Measurements from ENCODE around the gene PEA15.

Gene PEA15

DNA sequence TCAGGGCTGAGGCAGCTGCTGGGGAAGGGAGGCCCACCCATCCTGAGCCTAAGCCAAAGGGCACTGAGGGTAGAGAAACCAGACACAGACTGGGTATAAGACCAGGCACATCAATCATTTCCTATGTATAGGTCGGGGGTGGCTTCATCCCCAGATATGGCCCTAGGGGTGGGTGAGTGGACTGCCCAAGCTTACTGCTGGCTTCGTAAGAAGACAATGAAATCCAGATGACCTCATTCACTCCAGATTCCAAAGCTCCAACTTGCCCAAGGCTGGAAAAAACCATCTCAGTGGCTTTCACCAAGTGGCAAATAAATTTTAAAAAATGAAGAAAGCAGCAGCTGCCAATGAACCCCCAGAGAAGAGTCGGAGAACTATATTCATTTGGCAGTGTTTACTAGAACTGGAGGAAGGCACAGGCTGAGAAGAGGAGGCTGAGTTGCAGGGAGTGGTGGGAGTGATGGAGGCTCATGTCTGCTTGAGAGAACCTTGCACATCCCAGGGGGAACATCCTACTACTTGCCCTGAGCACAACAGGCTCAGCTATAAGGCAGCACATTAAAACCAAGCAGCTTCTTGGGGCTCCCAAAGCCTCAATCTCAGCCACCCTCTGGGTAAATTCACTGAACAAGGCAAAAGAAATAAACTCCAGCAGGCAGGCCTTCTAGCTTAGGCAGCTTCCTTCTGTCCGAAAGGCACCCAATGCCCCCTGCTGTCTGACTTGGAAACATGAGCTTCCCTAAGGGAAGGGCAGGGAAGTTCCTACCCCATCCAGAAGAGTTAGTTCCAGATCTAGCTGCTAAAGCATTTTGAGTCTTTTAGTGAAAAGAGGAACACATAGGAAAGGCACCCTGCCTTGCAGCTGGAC is 14.1 kb downstream of the PEA15 start:
- DNase-seq = peak; percentile 87
- TF ChIP-seq, protein P1, sequence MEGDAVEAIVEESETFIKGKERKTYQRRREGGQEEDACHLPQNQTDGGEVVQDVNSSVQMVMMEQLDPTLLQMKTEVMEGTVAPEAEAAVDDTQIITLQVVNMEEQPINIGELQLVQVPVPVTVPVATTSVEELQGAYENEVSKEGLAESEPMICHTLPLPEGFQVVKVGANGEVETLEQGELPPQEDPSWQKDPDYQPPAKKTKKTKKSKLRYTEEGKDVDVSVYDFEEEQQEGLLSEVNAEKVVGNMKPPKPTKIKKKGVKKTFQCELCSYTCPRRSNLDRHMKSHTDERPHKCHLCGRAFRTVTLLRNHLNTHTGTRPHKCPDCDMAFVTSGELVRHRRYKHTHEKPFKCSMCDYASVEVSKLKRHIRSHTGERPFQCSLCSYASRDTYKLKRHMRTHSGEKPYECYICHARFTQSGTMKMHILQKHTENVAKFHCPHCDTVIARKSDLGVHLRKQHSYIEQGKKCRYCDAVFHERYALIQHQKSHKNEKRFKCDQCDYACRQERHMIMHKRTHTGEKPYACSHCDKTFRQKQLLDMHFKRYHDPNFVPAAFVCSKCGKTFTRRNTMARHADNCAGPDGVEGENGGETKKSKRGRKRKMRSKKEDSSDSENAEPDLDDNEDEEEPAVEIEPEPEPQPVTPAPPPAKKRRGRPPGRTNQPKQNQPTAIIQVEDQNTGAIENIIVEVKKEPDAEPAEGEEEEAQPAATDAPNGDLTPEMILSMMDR (IDR thresholded peaks at IDR 0.05; ENCODE audit: low read depth, low read length) = peak; percentile 89
- no peaks in the 10 kb centered on the region for H3K9me3 ChIP-seq (ENCODE audit: severe bottlenecking)
- H3K4me3 ChIP-seq (ENCODE audit: low read depth, low read length) = no peak overlapping the region
- peaks cover 97% of the 10 kb centered on the region for H3K36me3 ChIP-seq
- H3K27me3 ChIP-seq (ENCODE audit: insufficient read depth, low read depth, severe bottlenecking) = no peaks in the 10 kb centered on the region
- 0 out of 2 replicates have a peak overlapping the region, but pooled peaks have one; percentile 11 for H3K27ac ChIP-seq

DNA sequence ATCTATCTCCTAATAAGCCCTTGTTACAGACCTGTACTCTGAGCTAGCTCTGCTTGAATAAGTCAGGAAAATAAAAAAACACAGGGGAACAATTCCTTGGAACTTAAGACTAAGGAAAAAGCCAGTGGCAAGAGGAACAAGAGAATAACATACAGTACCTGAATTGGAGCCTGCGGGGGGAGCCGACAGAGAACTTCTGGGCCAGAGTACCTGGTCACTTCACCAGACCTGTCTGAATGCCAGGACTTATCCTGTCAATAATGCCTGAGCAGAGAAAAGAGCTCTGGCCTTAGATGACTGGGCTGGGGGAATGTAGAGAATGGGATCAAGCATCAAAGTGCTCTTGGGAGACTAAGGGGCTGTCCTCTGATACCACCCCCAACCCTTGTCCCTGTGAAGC is 15.1 kb downstream of the PEA15 start:
- H3K9me3 ChIP-seq (ENCODE audit: severe bottlenecking) = no peaks in the 10 kb centered on the region
- no peak overlapping the region for H3K4me3 ChIP-seq (ENCODE audit: low read depth, low read length)
- H3K27me3 ChIP-seq (ENCODE audit: insufficient read depth, low read depth, severe bottlenecking) = no peaks in the 10 kb centered on the region
- H3K36me3 ChIP-seq = peaks cover 97% of the 10 kb centered on the region
- no peak overlapping the region for H3K27ac ChIP-seq
- no peak for DNase-seq
- TF ChIP-seq, protein P1 (IDR thresholded peaks at IDR 0.05; ENCODE audit: low read depth, low read length) = no peak

DNA sequence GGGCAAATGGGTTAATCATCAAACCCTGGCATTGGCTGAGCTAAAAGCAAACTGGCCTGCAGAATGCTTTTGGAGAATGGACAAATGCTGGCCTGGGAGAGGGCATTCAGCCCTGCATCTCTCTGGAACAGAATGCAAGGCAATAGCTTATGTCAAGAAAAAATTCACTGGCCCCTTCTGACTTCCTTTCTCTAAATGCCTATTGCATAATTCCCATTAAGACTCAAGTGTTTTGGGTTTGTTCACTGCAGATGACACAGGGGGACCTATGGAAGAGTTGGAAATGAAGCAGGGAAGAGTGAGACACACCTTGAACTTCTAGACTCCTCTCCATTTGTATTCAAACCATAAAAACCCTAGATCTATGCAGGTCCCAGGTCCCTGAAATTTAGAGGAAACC is 15.9 kb downstream of the PEA15 start:
- Histone ChIP-seq H3K9me3 (ENCODE audit: severe bottlenecking) (no peaks in the 10 kb centered on the region), H3K4me3 (ENCODE audit: low read depth, low read length) (no peak overlapping the region), H3K36me3 (peaks cover 97% of the 10 kb centered on the region), H3K27ac (no peak overlapping the region), H3K27me3 (ENCODE audit: insufficient read depth, low read depth, severe bottlenecking) (no peaks in the 10 kb centered on the region)
- DNase-seq = no peak
- TF ChIP-seq, protein P1 (IDR thresholded peaks at IDR 0.05; ENCODE audit: low read depth, low read length) = no peak

DNA sequence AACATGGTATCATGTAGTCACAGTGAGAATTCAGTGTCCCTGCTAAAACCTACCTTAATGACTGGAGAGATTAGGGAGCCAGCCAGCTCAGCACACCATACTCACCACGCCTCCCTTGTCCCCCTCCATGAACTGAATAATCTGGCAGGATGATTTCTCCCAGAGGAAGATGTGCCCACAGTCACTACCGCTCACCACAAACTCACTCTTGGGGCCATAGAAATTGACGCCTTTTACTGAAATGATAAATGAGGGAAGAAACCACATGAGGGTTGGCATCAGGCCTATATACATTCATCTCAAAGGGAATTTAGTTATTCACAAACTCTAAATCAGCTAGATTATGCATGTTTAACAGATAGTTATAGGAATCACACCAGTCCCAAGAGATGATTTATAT is 17.4 kb downstream of the PEA15 start:
- TF ChIP-seq, protein P1 (IDR thresholded peaks at IDR 0.05; ENCODE audit: low read depth, low read length) = no peak
- H3K4me3 ChIP-seq (ENCODE audit: low read depth, low read length) = no peak overlapping the region
- DNase-seq = no peak

DNA sequence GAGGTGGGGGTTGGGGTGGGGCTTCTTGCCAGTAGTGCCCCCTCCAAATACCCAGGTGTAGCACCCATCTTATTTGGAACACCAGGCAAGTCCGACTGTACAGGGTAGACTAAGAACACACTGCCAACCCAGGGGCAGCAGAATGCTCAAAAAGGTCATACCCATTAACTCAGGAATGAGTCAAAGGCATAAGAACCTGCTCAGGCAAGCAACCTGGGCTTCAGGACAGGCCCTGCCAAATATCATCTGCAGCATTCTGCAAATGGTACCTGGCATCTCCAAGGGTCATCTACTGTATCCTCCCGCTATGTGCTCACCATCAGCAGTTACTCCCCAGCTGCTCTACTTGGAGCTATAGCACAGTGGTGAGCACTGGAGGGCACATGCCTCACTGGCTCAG is 19.4 kb downstream of the PEA15 start:
- H3K9me3 ChIP-seq (ENCODE audit: severe bottlenecking) = no peaks in the 10 kb centered on the region
- H3K27ac ChIP-seq = no peak overlapping the region
- DNase-seq = no peak
- H3K36me3 ChIP-seq = peaks cover 96% of the 10 kb centered on the region
- no peaks in the 10 kb centered on the region for H3K27me3 ChIP-seq (ENCODE audit: insufficient read depth, low read depth, severe bottlenecking)
- no peak overlapping the region for H3K4me3 ChIP-seq (ENCODE audit: low read depth, low read length)
- TF ChIP-seq, protein P1 (IDR thresholded peaks at IDR 0.05; ENCODE audit: low read depth, low read length) = no peak

More for the DNA sequence above, 17.4 kb downstream of the PEA15 start:
- Histone ChIP-seq H3K27me3 (ENCODE audit: insufficient read depth, low read depth, severe bottlenecking) (no peaks in the 10 kb centered on the region), H3K9me3 (ENCODE audit: severe bottlenecking) (no peaks in the 10 kb centered on the region), H3K27ac (no peak overlapping the region), H3K36me3 (peaks cover 97% of the 10 kb centered on the region)

All from WERI-Rb-1 (cell line).